ENCODE data around the gene CDS2.

Gene CDS2

GRCh38 chr20:5153612-5154542 is 27.1 kb downstream of the CDS2 start:
- DNase-seq (ENCODE audit: low spot score), result no peak

- DNase-seq (ENCODE audit: low spot score), result no peak
Measured at GRCh38 chr20:5154543-5154925, 27.7 kb downstream of the CDS2 start.

- DNase-seq (ENCODE audit: low spot score), result no peak
Measured at GRCh38 chr20:5155404-5155803, 28.6 kb downstream of the CDS2 start.

- DNase-seq (ENCODE audit: low spot score), result no peak
Measured at GRCh38 chr20:5156675-5157448, 30.1 kb downstream of the CDS2 start.

- DNase-seq (ENCODE audit: low spot score), result no peak
Measured at GRCh38 chr20:5159928-5160327, 33.1 kb downstream of the CDS2 start.

- DNase-seq (ENCODE audit: low spot score), result no peak
Measured at GRCh38 chr20:5160882-5161281, 34.1 kb downstream of the CDS2 start.

- DNase-seq (ENCODE audit: low spot score), result no peak
Measured at GRCh38 chr20:5161536-5162164, 34.8 kb downstream of the CDS2 start.

- no peak for DNase-seq (ENCODE audit: low spot score)
Measured at GRCh38 chr20:5164645-5165625, 38.1 kb downstream of the CDS2 start.

GRCh38 chr20:5168651-5169396 is 42.0 kb downstream of the CDS2 start:
- DNase-seq (ENCODE audit: low spot score), result no peak

- no peak for DNase-seq (ENCODE audit: low spot score)
Measured at GRCh38 chr20:5170341-5170740, 43.5 kb downstream of the CDS2 start.

GRCh38 chr20:5171064-5171789 is 44.4 kb downstream of the CDS2 start:
- no peak for DNase-seq (ENCODE audit: low spot score)

- DNase-seq (ENCODE audit: low spot score), result no peak
Measured at GRCh38 chr20:5171790-5172164, 45.0 kb downstream of the CDS2 start.

GRCh38 chr20:5172167-5172601 is 45.4 kb downstream of the CDS2 start:
- no peak for DNase-seq (ENCODE audit: low spot score)

- no peak for DNase-seq (ENCODE audit: low spot score)
Measured at GRCh38 chr20:5172903-5173463, 46.2 kb downstream of the CDS2 start.

GRCh38 chr20:5173751-5174150 is 46.9 kb downstream of the CDS2 start:
- DNase-seq (ENCODE audit: low spot score), result no peak

GRCh38 chr20:5177071-5177470 is 50.3 kb downstream of the CDS2 start:
- no peak for DNase-seq (ENCODE audit: low spot score)

GRCh38 chr20:5178046-5178445 is 51.2 kb downstream of the CDS2 start:
- no peak for DNase-seq (ENCODE audit: low spot score)

GRCh38 chr20:5180421-5180820 is 53.6 kb downstream of the CDS2 start:
- DNase-seq (ENCODE audit: low spot score), result no peak

- no peak for DNase-seq (ENCODE audit: low spot score)
Measured at GRCh38 chr20:5180933-5181332, 54.1 kb downstream of the CDS2 start.

GRCh38 chr20:5181492-5181891 is 54.7 kb downstream of the CDS2 start:
- no peak for DNase-seq (ENCODE audit: low spot score)

Data from D341Med (cell line).